Measurements from ENCODE around the gene DAB1. TPM values are rescaled to one million over a fixed set of nuclear protein-coding genes. Genes with fewer than 3 reads are reported as not detected.

The DAB1 gene
- polyA plus RNA-seq, 3 donors: not detected

DNA sequence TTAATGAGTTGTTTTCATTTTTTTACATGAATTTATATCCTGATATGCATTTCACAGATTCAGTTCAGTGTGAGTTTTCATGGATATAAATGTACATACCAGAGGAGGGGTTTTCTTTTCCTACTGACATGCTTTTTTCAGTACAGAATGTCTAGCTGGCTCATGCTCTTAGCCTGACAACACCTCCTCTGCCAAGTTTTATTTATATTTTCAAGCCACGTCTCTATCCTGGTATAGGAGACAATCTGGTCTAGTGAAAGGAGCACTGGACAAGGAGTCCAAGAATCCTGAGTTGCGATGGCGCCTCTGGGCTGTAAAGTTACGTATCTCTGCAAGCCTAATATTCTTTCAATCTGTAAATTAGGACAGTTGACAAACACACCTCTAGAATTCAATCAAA lies 4.9 kb downstream of the DAB1 start:
- Histone ChIP-seq H3K4me3 (replicated peaks in 1 of 3; ENCODE audit: low read depth in 2 of 3, low read length in 3 of 3) (no peak overlapping the region), H3K27ac (ENCODE audit: low read depth in 1 of 2, low read length in 2 of 2) (no peak overlapping the region), H3K36me3 (replicated peaks in 1 of 2; ENCODE audit: control insufficient read depth in 1 of 2, insufficient read depth in 2 of 2, low read length in 2 of 2) (no peaks in the 10 kb centered on the region), H3K4me2 (replicated peaks; ENCODE audit: extremely low read depth, low read length, poor library complexity, severe bottlenecking) (no peak overlapping the region), H3K4me1 (ENCODE audit: control insufficient read depth in 1 of 2, insufficient read depth in 2 of 2, low read length in 2 of 2) (no peaks in the 10 kb centered on the region), H4K20me1 (ENCODE audit: insufficient read depth, low read length) (no peaks in the 10 kb centered on the region), H3K27me3 (ENCODE audit: control insufficient read depth in 2 of 2, insufficient read depth in 2 of 2, low read length in 2 of 2) (peaks cover 25 to 38% of the 10 kb centered on the region in 2 donors), H3K79me2 (ENCODE audit: insufficient read depth, low read length) (no peaks in the 10 kb centered on the region), H3K9me3 (replicated peaks in 1 of 2; ENCODE audit: control insufficient read depth in 1 of 2, insufficient read depth in 1 of 2, low read length in 2 of 2) (no peaks in the 10 kb centered on the region), H3K9ac (ENCODE audit: insufficient read depth, low read length, poor library complexity, severe bottlenecking) (no peak overlapping the region), H2AFZ (ENCODE audit: insufficient read depth, low read depth, low read length, poor library complexity, severe bottlenecking) (no peak overlapping the region)
- intact Hi-C loops (cut with micrococcal nuclease): no loop called here
- TF ChIP-seq, protein P1, sequence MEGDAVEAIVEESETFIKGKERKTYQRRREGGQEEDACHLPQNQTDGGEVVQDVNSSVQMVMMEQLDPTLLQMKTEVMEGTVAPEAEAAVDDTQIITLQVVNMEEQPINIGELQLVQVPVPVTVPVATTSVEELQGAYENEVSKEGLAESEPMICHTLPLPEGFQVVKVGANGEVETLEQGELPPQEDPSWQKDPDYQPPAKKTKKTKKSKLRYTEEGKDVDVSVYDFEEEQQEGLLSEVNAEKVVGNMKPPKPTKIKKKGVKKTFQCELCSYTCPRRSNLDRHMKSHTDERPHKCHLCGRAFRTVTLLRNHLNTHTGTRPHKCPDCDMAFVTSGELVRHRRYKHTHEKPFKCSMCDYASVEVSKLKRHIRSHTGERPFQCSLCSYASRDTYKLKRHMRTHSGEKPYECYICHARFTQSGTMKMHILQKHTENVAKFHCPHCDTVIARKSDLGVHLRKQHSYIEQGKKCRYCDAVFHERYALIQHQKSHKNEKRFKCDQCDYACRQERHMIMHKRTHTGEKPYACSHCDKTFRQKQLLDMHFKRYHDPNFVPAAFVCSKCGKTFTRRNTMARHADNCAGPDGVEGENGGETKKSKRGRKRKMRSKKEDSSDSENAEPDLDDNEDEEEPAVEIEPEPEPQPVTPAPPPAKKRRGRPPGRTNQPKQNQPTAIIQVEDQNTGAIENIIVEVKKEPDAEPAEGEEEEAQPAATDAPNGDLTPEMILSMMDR (IDR thresholded peaks at IDR 0.05): no peak
- H3K9me3 Mint-ChIP-seq: peaks cover 0 to 9% (median 0%) of the 10 kb centered on the region in 7 donors
- no peak overlapping the region for H3K27ac Mint-ChIP-seq
- H3K4me1 Mint-ChIP-seq: peaks cover 2% of the 10 kb centered on the region
- no peak overlapping the region for H3K4me3 Mint-ChIP-seq
- no peak for DNase-seq
- WGBS (ENCODE audit: insufficient coverage): no CpG with 5 or more reads among the region's 4 CpGs
- H3K27me3 Mint-ChIP-seq (ENCODE audit: low read depth in 3 of 3): peaks cover 29 to 37% (median 32%) of the 10 kb centered on the region in 3 donors
- no peaks in the 10 kb centered on the region for H3K36me3 Mint-ChIP-seq

DNA sequence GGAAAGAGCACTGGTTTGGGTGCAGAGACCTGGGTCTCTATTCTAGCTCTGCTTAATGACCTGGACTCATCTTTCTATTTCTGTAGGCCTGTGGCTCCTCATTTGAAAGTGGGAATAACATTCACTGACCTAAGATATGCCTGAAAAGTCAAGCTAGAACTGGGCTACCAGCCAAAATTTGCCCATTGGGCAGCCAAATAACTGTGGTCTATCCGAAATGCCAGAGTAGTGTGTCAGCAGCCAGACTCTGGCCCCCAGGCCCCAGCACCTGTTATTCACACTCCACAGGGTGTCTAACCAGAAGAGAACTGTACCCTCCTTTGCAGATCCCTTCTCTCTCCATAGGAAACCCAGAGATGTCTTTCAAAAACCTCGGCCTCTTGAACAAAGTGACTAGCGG lies 12.6 kb downstream of the DAB1 start:
- intact Hi-C loops (cut with micrococcal nuclease): no loop called here
- Mint-ChIP-seq H3K27ac (no peak overlapping the region), H3K4me1 (no peaks in the 10 kb centered on the region), H3K4me3 (no peak overlapping the region), H3K9me3 (peaks cover 0 to 14% (median 10%) of the 10 kb centered on the region in 7 donors), H3K36me3 (no peaks in the 10 kb centered on the region), H3K27me3 (ENCODE audit: low read depth in 3 of 3) (peaks cover 0 to 3% (median 3%) of the 10 kb centered on the region in 3 donors)
- Histone ChIP-seq H3K9me3 (replicated peaks in 1 of 2; ENCODE audit: control insufficient read depth in 1 of 2, insufficient read depth in 1 of 2, low read length in 2 of 2) (peaks cover 0 to 7% of the 10 kb centered on the region in 2 donors), H3K79me2 (ENCODE audit: insufficient read depth, low read length) (no peaks in the 10 kb centered on the region), H3K36me3 (replicated peaks in 1 of 2; ENCODE audit: control insufficient read depth in 1 of 2, insufficient read depth in 2 of 2, low read length in 2 of 2) (no peaks in the 10 kb centered on the region), H4K20me1 (ENCODE audit: insufficient read depth, low read length) (no peaks in the 10 kb centered on the region), H3K4me3 (replicated peaks in 1 of 3; ENCODE audit: low read depth in 2 of 3, low read length in 3 of 3) (no peak overlapping the region), H3K4me1 (ENCODE audit: control insufficient read depth in 1 of 2, insufficient read depth in 2 of 2, low read length in 2 of 2) (no peaks in the 10 kb centered on the region), H2AFZ (ENCODE audit: insufficient read depth, low read depth, low read length, poor library complexity, severe bottlenecking) (no peak overlapping the region), H3K27ac (ENCODE audit: low read depth in 1 of 2, low read length in 2 of 2) (no peak overlapping the region), H3K4me2 (replicated peaks; ENCODE audit: extremely low read depth, low read length, poor library complexity, severe bottlenecking) (no peak overlapping the region), H3K9ac (ENCODE audit: insufficient read depth, low read length, poor library complexity, severe bottlenecking) (no peak overlapping the region), H3K27me3 (ENCODE audit: control insufficient read depth in 2 of 2, insufficient read depth in 2 of 2, low read length in 2 of 2) (no peaks in the 10 kb centered on the region)
- DNase-seq: no peak
- TF ChIP-seq, protein P1 (IDR thresholded peaks at IDR 0.05): no peak
- 97% methylated on average over 3 of the region's 3 CpGs for WGBS (ENCODE audit: insufficient coverage)

All from CD14-positive monocyte (primary cell).